Suppressor macrophage (primary cell): ENCODE measurements around the gene DEPP1.

Experiments
- DNase-seq, 4 experiments: peaks; one replicate each; pipeline ENCODE4 v3.0.0-alpha.2; 2020 to 2022

DEPP1 gene

GRCh38 chr10:44993226-44993921, 14.8 kb upstream of the DEPP1 start:
- DNase-seq, result no peak

GRCh38 chr10:44992732-44993225, 14.2 kb upstream of the DEPP1 start:
- no peak for DNase-seq

GRCh38 chr10:44992070-44992731, 13.6 kb upstream of the DEPP1 start:
- DNase-seq, result peak in 1 of 4 experiments; percentile 1

- peak in 1 of 4 experiments; percentile 1 for DNase-seq
Measured at GRCh38 chr10:44991571-44991970, 13.0 kb upstream of the DEPP1 start.

- DNase-seq, result peak in 1 of 4 experiments; percentile 1
Measured at GRCh38 chr10:44990965-44991364, 12.4 kb upstream of the DEPP1 start.

- DNase-seq, result peak in 1 of 4 experiments; percentile 30
Measured at GRCh38 chr10:44990302-44990655, 11.7 kb upstream of the DEPP1 start.

- peak in 1 of 4 experiments; percentile 0 for DNase-seq
Measured at GRCh38 chr10:44989597-44990301, 11.1 kb upstream of the DEPP1 start.

GRCh38 chr10:44988957-44989585, 10.5 kb upstream of the DEPP1 start:
- DNase-seq, result peak in 1 of 4 experiments; percentile 1

GRCh38 chr10:44986670-44987069, 8.1 kb upstream of the DEPP1 start:
- DNase-seq, result no peak

- DNase-seq, result no peak
Measured at GRCh38 chr10:44986179-44986578, 7.6 kb upstream of the DEPP1 start.

- no peak for DNase-seq
Measured at GRCh38 chr10:44985175-44985681, 6.6 kb upstream of the DEPP1 start.

GRCh38 chr10:44984671-44985101, 6.1 kb upstream of the DEPP1 start:
- no peak for DNase-seq

GRCh38 chr10:44983895-44984278, 5.3 kb upstream of the DEPP1 start:
- DNase-seq, result no peak

- no peak for DNase-seq
Measured at GRCh38 chr10:44983066-44983894, 4.7 kb upstream of the DEPP1 start.

- DNase-seq, result no peak
Measured at GRCh38 chr10:44982496-44982895, 3.9 kb upstream of the DEPP1 start.

- DNase-seq, result no peak
Measured at GRCh38 chr10:44982114-44982460, 3.5 kb upstream of the DEPP1 start.

GRCh38 chr10:44981172-44982113, 2.8 kb upstream of the DEPP1 start:
- DNase-seq, result peak; percentile 46 to 65 (median 62)

- DNase-seq, result no peak
Measured at GRCh38 chr10:44980309-44981171, 1.9 kb upstream of the DEPP1 start.

GRCh38 chr10:44979281-44980191, 927 bp upstream of the DEPP1 start:
- DNase-seq, result no peak
